ENCODE data around the gene PLA2G2A.
"Not testable (repeated sequence)": the region's sequence is repeated elsewhere in the genome, so short reads cannot be mapped to it uniquely, and the experiment has no call there.

PLA2G2A gene

GRCh38 chr1:19979494-19979977 lies at the start of gene PLA2G2A:
Gene PLA2G2A, minus strand, starts transcription at chr1:19979618. Its CDS starts 845 bp downstream, at chr1:19978773.
- no peak for DNase-seq (ENCODE audit: low read depth in 3 of 3, low spot score in 1 of 3)

- no peak for DNase-seq (ENCODE audit: low read depth in 3 of 3, low spot score in 1 of 3)
These were observed 49.3 kb upstream of the PLA2G2A start for GRCh38 chr1:20028726-20029125.

GRCh38 chr1:20028125-20028524 lies 48.7 kb upstream of the PLA2G2A start:
- DNase-seq (ENCODE audit: low read depth in 3 of 3, low spot score in 1 of 3), result no peak

- no peak for DNase-seq (ENCODE audit: low read depth in 3 of 3, low spot score in 1 of 3)
These were observed 38.3 kb upstream of the PLA2G2A start for GRCh38 chr1:20017741-20018140.

- DNase-seq (ENCODE audit: low read depth in 3 of 3, low spot score in 1 of 3), result no peak
These were observed 34.7 kb upstream of the PLA2G2A start for GRCh38 chr1:20014153-20014552.

GRCh38 chr1:20010016-20010415 lies 30.6 kb upstream of the PLA2G2A start:
- no peak for DNase-seq (ENCODE audit: low read depth in 3 of 3, low spot score in 1 of 3)

- no peak for DNase-seq (ENCODE audit: low read depth in 3 of 3, low spot score in 1 of 3)
These were observed 29.8 kb upstream of the PLA2G2A start for GRCh38 chr1:20009212-20009611.

GRCh38 chr1:20008391-20008841 lies 29.0 kb upstream of the PLA2G2A start:
- DNase-seq (ENCODE audit: low read depth in 3 of 3, low spot score in 1 of 3), result no peak

GRCh38 chr1:19998823-19999222 lies 19.4 kb upstream of the PLA2G2A start:
- not testable (repeated sequence) for DNase-seq (ENCODE audit: low read depth in 3 of 3, low spot score in 1 of 3)

- DNase-seq (ENCODE audit: low read depth in 3 of 3, low spot score in 1 of 3), result no peak
These were observed 11.3 kb upstream of the PLA2G2A start for GRCh38 chr1:19990689-19991088.

GRCh38 chr1:19990182-19990582 lies 10.8 kb upstream of the PLA2G2A start:
- not testable (repeated sequence) for DNase-seq (ENCODE audit: low read depth in 3 of 3, low spot score in 1 of 3)

- DNase-seq (ENCODE audit: low read depth in 3 of 3, low spot score in 1 of 3), result no peak
These were observed 9.0 kb upstream of the PLA2G2A start for GRCh38 chr1:19988267-19989006.

- DNase-seq (ENCODE audit: low read depth in 3 of 3, low spot score in 1 of 3), result no peak
These were observed 8.3 kb upstream of the PLA2G2A start for GRCh38 chr1:19987719-19988118.

- not testable (repeated sequence) for DNase-seq (ENCODE audit: low read depth in 3 of 3, low spot score in 1 of 3)
These were observed 5.1 kb upstream of the PLA2G2A start for GRCh38 chr1:19984409-19985016.

- no peak for DNase-seq (ENCODE audit: low read depth in 3 of 3, low spot score in 1 of 3)
These were observed 2.3 kb upstream of the PLA2G2A start for GRCh38 chr1:19981507-19982312.

GRCh38 chr1:19981170-19981506 lies 1.7 kb upstream of the PLA2G2A start:
- DNase-seq (ENCODE audit: low read depth in 3 of 3, low spot score in 1 of 3), result no peak

GRCh38 chr1:19980314-19980713 lies 896 bp upstream of the PLA2G2A start:
- no peak for DNase-seq (ENCODE audit: low read depth in 3 of 3, low spot score in 1 of 3)

GRCh38 chr1:19978143-19978542 lies 1.3 kb downstream of the PLA2G2A start:
- no peak for DNase-seq (ENCODE audit: low read depth in 3 of 3, low spot score in 1 of 3)

- DNase-seq (ENCODE audit: low read depth in 3 of 3, low spot score in 1 of 3), result no peak
These were observed 3.0 kb downstream of the PLA2G2A start for GRCh38 chr1:19976317-19977003.

GRCh38 chr1:19975423-19976193 lies 3.8 kb downstream of the PLA2G2A start:
- DNase-seq (ENCODE audit: low read depth in 3 of 3, low spot score in 1 of 3), result no peak

Measured in stimulated activated CD4-positive, alpha-beta T cell treated with anti-CD3 and anti-CD28 coated beads, TNF-alpha, amount 100 ng/mL, for 1 hour (primary cell).